ENCODE measurements around the gene ARID4B. TPM values are rescaled to one million over a fixed set of nuclear protein-coding genes. Genes with fewer than 3 reads are reported as not detected.
A peak's percentile ranks its signal among the peaks of the same experiment; 100 is the strongest.

ARID4B gene
- total and polyA plus RNA-seq, 2 of the 13 experiments (the other 11 are each of a cell fraction or from before 2014, with no cell fraction given), result 9.7 to 24.6 TPM

- TF ChIP-seq ZNF20 (CRISPR knock-in tag; IDR thresholded peaks at IDR 0.05) (0 out of 2 replicates have a peak, but pooled peaks have one; percentile 27), HIC2 (CRISPR knock-in tag; IDR thresholded peaks at IDR 0.05; ENCODE audit: low read depth) (no peak), DR1 (CRISPR knock-in tag; IDR thresholded peaks at IDR 0.05) (peak; percentile 81), ZNF597 (CRISPR knock-in tag; IDR thresholded peaks at IDR 0.05) (no peak), DBP (CRISPR knock-in tag; IDR thresholded peaks at IDR 0.05; ENCODE audit: not compliant biosample characterization) (no peak), FOXK2 (IDR thresholded peaks at IDR 0.05) (peak; percentile 73; the same call in 1 of the 2 replicates), ZNF605 (CRISPR knock-in tag; IDR thresholded peaks at IDR 0.05) (peak; percentile 99), ZNF432 (CRISPR knock-in tag; IDR thresholded peaks at IDR 0.05; ENCODE audit: borderline replicate concordance) (no peak), ZMYM3 (CRISPR knock-in tag; IDR thresholded peaks at IDR 0.05) (no peak), MYPOP (CRISPR knock-in tag; IDR thresholded peaks at IDR 0.05) (peak; percentile 84), HHEX (CRISPR knock-in tag; IDR thresholded peaks at IDR 0.05) (no peak), HNRNPH1 (optimal IDR thresholded peaks at IDR 0.05; ENCODE audit: low read depth, low read length) (no peak), LBX2 (CRISPR knock-in tag; IDR thresholded peaks at IDR 0.05; ENCODE audit: borderline replicate concordance) (no peak), E2F5 (CRISPR knock-in tag; conservative IDR thresholded peaks at IDR 0.05) (no peak), HNRNPK (IDR thresholded peaks at IDR 0.05; ENCODE audit: low read depth, low read length, poor library complexity, severe bottlenecking) (peak; percentile 24)
- TF ChIP-seq, protein P1, sequence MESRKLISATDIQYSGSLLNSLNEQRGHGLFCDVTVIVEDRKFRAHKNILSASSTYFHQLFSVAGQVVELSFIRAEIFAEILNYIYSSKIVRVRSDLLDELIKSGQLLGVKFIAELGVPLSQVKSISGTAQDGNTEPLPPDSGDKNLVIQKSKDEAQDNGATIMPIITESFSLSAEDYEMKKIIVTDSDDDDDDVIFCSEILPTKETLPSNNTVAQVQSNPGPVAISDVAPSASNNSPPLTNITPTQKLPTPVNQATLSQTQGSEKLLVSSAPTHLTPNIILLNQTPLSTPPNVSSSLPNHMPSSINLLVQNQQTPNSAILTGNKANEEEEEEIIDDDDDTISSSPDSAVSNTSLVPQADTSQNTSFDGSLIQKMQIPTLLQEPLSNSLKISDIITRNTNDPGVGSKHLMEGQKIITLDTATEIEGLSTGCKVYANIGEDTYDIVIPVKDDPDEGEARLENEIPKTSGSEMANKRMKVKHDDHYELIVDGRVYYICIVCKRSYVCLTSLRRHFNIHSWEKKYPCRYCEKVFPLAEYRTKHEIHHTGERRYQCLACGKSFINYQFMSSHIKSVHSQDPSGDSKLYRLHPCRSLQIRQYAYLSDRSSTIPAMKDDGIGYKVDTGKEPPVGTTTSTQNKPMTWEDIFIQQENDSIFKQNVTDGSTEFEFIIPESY (CRISPR knock-in tag; IDR thresholded peaks at IDR 0.05), result peak; percentile 41; the same call in 1 of the 2 replicates
- TF ChIP-seq, protein P2, sequence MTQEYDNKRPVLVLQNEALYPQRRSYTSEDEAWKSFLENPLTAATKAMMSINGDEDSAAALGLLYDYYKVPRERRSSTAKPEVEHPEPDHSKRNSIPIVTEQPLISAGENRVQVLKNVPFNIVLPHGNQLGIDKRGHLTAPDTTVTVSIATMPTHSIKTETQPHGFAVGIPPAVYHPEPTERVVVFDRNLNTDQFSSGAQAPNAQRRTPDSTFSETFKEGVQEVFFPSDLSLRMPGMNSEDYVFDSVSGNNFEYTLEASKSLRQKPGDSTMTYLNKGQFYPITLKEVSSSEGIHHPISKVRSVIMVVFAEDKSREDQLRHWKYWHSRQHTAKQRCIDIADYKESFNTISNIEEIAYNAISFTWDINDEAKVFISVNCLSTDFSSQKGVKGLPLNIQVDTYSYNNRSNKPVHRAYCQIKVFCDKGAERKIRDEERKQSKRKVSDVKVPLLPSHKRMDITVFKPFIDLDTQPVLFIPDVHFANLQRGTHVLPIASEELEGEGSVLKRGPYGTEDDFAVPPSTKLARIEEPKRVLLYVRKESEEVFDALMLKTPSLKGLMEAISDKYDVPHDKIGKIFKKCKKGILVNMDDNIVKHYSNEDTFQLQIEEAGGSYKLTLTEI (CRISPR knock-in tag; conservative IDR thresholded peaks at IDR 0.05), result no peak
Observed at GRCh38 chr1:235160957-235161684, 166.9 kb downstream of the ARID4B start, which contains the start of gene RBM34 (continued).

Data from HepG2 (cell line).